ENCODE measurements around the gene DHFR. TPM values are rescaled to one million over a fixed set of nuclear protein-coding genes. Genes with fewer than 3 reads are reported as not detected.

Gene DHFR

GRCh38 chr5:80579050-80579449 lies 75.7 kb downstream of the DHFR start:
- Histone ChIP-seq H3K23ac (ENCODE audit: low read length in 2 of 2) (no peak overlapping the region), H3K9ac (ENCODE audit: low read length) (no peak overlapping the region), H4K8ac (ENCODE audit: low read length) (no peak overlapping the region), H2BK12ac (ENCODE audit: low read length in 2 of 2) (no peak overlapping the region), H3K27me3 (ENCODE audit: control insufficient read depth in 1 of 2, insufficient read depth in 1 of 2, low read length in 2 of 2) (peaks cover 0 to 31% of the 10 kb centered on the region in 2 experiments), H2BK5ac (ENCODE audit: low read depth, low read length, poor library complexity, severe bottlenecking) (no peak overlapping the region), H3K4me2 (ENCODE audit: low read length, poor library complexity, severe bottlenecking) (no peak overlapping the region), H3K18ac (ENCODE audit: low read depth in 1 of 2, low read length in 2 of 2) (no peak overlapping the region), H3K36me3 (ENCODE audit: control insufficient read depth in 1 of 2, insufficient read depth in 2 of 2, low read depth in 1 of 2, low read length in 2 of 2) (no peaks in the 10 kb centered on the region), H2AK5ac (ENCODE audit: low read length, severe bottlenecking) (no peak overlapping the region), H2BK15ac (ENCODE audit: low read depth, poor library complexity, severe bottlenecking) (no peak overlapping the region), H3K9me3 (ENCODE audit: control insufficient read depth, low read length) (peaks cover 2% of the 10 kb centered on the region), H2AFZ (ENCODE audit: low read depth, low read length) (no peak overlapping the region), H3K4me3 (ENCODE audit: insufficient read depth in 1 of 2, low read depth in 1 of 2, low read length in 2 of 2) (no peak overlapping the region), H3K14ac (ENCODE audit: low read length in 2 of 2) (no peak overlapping the region), H3K27ac (ENCODE audit: low read length, poor library complexity, severe bottlenecking) (no peak overlapping the region), H3K79me1 (replicated peaks; ENCODE audit: low read length, poor library complexity, severe bottlenecking) (no peaks in the 10 kb centered on the region), H2BK120ac (ENCODE audit: low read depth, low read length) (no peak overlapping the region), H4K91ac (ENCODE audit: low read length) (no peak overlapping the region), H3K4me1 (ENCODE audit: control insufficient read depth, insufficient read depth, low read depth, low read length) (no peaks in the 10 kb centered on the region), H3K4ac (ENCODE audit: low read depth in 1 of 2, low read length in 2 of 2) (no peak overlapping the region)
- WGBS = 90% methylated on average over 2 of the region's 2 CpGs
- no peak for DNase-seq

GRCh38 chr5:80577707-80578106 lies 77.1 kb downstream of the DHFR start:
- no peak overlapping the region for H2BK12ac ChIP-seq (ENCODE audit: low read length in 2 of 2)
- no peak overlapping the region for H3K23ac ChIP-seq (ENCODE audit: low read length in 2 of 2)
- H3K4ac ChIP-seq (ENCODE audit: low read depth in 1 of 2, low read length in 2 of 2) = no peak overlapping the region
- no peaks in the 10 kb centered on the region for H3K4me1 ChIP-seq (ENCODE audit: control insufficient read depth, insufficient read depth, low read depth, low read length)
- H3K36me3 ChIP-seq (ENCODE audit: control insufficient read depth in 1 of 2, insufficient read depth in 2 of 2, low read depth in 1 of 2, low read length in 2 of 2) = no peaks in the 10 kb centered on the region
- no peaks in the 10 kb centered on the region for H3K79me1 ChIP-seq (replicated peaks; ENCODE audit: low read length, poor library complexity, severe bottlenecking)
- no peak overlapping the region for H2BK15ac ChIP-seq (ENCODE audit: low read depth, poor library complexity, severe bottlenecking)
- no peak overlapping the region for H2BK5ac ChIP-seq (ENCODE audit: low read depth, low read length, poor library complexity, severe bottlenecking)
- WGBS = 50% methylated on average over 5 of the region's 5 CpGs
- peaks cover 10 to 42% of the 10 kb centered on the region in 2 experiments for H3K27me3 ChIP-seq (ENCODE audit: control insufficient read depth in 1 of 2, insufficient read depth in 1 of 2, low read length in 2 of 2)
- no peak overlapping the region for H3K18ac ChIP-seq (ENCODE audit: low read depth in 1 of 2, low read length in 2 of 2)
- no peak for DNase-seq
- H3K27ac ChIP-seq (ENCODE audit: low read length, poor library complexity, severe bottlenecking) = no peak overlapping the region
- no peak overlapping the region for H2AK5ac ChIP-seq (ENCODE audit: low read length, severe bottlenecking)
- no peak overlapping the region for H3K4me2 ChIP-seq (ENCODE audit: low read length, poor library complexity, severe bottlenecking)
- no peak overlapping the region for H3K4me3 ChIP-seq (ENCODE audit: insufficient read depth in 1 of 2, low read depth in 1 of 2, low read length in 2 of 2)
- H4K91ac ChIP-seq (ENCODE audit: low read length) = no peak overlapping the region
- H3K9ac ChIP-seq (ENCODE audit: low read length) = no peak overlapping the region
- H4K8ac ChIP-seq (ENCODE audit: low read length) = no peak overlapping the region
- H3K14ac ChIP-seq (ENCODE audit: low read length in 2 of 2) = no peak overlapping the region
- H2AFZ ChIP-seq (ENCODE audit: low read depth, low read length) = no peak overlapping the region
- no peak overlapping the region for H2BK120ac ChIP-seq (ENCODE audit: low read depth, low read length)
- peaks cover 2% of the 10 kb centered on the region for H3K9me3 ChIP-seq (ENCODE audit: control insufficient read depth, low read length)

- no peak overlapping the region for H2AFZ ChIP-seq (ENCODE audit: low read depth, low read length)
- H3K36me3 ChIP-seq (ENCODE audit: control insufficient read depth in 1 of 2, insufficient read depth in 2 of 2, low read depth in 1 of 2, low read length in 2 of 2) = no peaks in the 10 kb centered on the region
- H2BK15ac ChIP-seq (ENCODE audit: low read depth, poor library complexity, severe bottlenecking) = no peak overlapping the region
- H2BK120ac ChIP-seq (ENCODE audit: low read depth, low read length) = no peak overlapping the region
- no peak for DNase-seq
- H2BK5ac ChIP-seq (ENCODE audit: low read depth, low read length, poor library complexity, severe bottlenecking) = no peak overlapping the region
- no peak overlapping the region for H3K14ac ChIP-seq (ENCODE audit: low read length in 2 of 2)
- H3K18ac ChIP-seq (ENCODE audit: low read depth in 1 of 2, low read length in 2 of 2) = no peak overlapping the region
- H3K4ac ChIP-seq (ENCODE audit: low read depth in 1 of 2, low read length in 2 of 2) = no peak overlapping the region
- H3K9me3 ChIP-seq (ENCODE audit: control insufficient read depth, low read length) = peaks cover 2% of the 10 kb centered on the region
- no peak overlapping the region for H4K8ac ChIP-seq (ENCODE audit: low read length)
- no peak overlapping the region for H3K23ac ChIP-seq (ENCODE audit: low read length in 2 of 2)
- H3K9ac ChIP-seq (ENCODE audit: low read length) = no peak overlapping the region
- H2AK5ac ChIP-seq (ENCODE audit: low read length, severe bottlenecking) = no peak overlapping the region
- H2BK12ac ChIP-seq (ENCODE audit: low read length in 2 of 2) = no peak overlapping the region
- H3K79me1 ChIP-seq (replicated peaks; ENCODE audit: low read length, poor library complexity, severe bottlenecking) = no peaks in the 10 kb centered on the region
- 96% methylated on average over 3 of the region's 5 CpGs for WGBS
- H3K27ac ChIP-seq (ENCODE audit: low read length, poor library complexity, severe bottlenecking) = no peak overlapping the region
- H3K4me1 ChIP-seq (ENCODE audit: control insufficient read depth, insufficient read depth, low read depth, low read length) = no peaks in the 10 kb centered on the region
- peaks cover 18 to 55% of the 10 kb centered on the region in 2 experiments for H3K27me3 ChIP-seq (ENCODE audit: control insufficient read depth in 1 of 2, insufficient read depth in 1 of 2, low read length in 2 of 2)
- H4K91ac ChIP-seq (ENCODE audit: low read length) = no peak overlapping the region
- H3K4me2 ChIP-seq (ENCODE audit: low read length, poor library complexity, severe bottlenecking) = no peak overlapping the region
- no peak overlapping the region for H3K4me3 ChIP-seq (ENCODE audit: insufficient read depth in 1 of 2, low read depth in 1 of 2, low read length in 2 of 2)
Measured at GRCh38 chr5:80576383-80576782, 78.4 kb downstream of the DHFR start.

Small RNA genes within 50 kb of the gene (small RNA-seq; reads per million reads assigned to genes)
- gene DBIP2 (ENCODE audit: low read depth) (not detected), gene MTRNR2L2 (ENCODE audit: low read depth) (not detected)

All from mesenchymal stem cell (in vitro differentiated cells and primary cell).